ENCODE data around the gene MAPK10. TPM values are rescaled to one million over a fixed set of nuclear protein-coding genes. Genes with fewer than 3 reads are reported as not detected.

The MAPK10 gene
- total and polyA plus RNA-seq, 5 donors from 2014 or later: 0.72 TPM; not detected in 4

DNA sequence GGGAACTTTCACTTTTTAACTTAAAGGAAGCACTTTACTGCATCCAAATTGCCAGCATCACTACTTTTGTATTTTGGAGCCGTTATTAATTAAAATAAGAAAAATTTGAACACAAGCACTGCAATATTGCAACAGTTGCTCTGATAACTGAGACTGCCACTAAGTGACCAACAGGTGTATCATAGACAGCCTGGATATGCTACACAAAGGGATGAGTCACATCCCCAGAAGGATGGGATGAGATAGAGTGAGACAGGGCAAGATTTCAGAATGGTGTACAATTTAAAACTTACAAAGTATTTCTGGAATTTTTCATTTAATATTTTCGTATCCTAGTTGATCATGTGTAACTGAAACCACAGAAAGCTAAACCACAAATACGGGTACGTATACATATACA lies 204.1 kb downstream of the MAPK10 start:
- Histone ChIP-seq H3K27me3 (ENCODE audit: control insufficient read depth, insufficient read depth, low read length) (no peaks in the 10 kb centered on the region), H3K27ac (ENCODE audit: insufficient read depth, low read length, poor library complexity, severe bottlenecking) (no peak overlapping the region), H3K36me3 (ENCODE audit: control insufficient read depth, insufficient read depth, low read length) (no peaks in the 10 kb centered on the region), H3K4me1 (ENCODE audit: control insufficient read depth, insufficient read depth, low read length, poor library complexity, severe bottlenecking) (no peaks in the 10 kb centered on the region), H3K9me3 (ENCODE audit: control insufficient read depth in 2 of 2, low read length in 2 of 2) (no peaks in the 10 kb centered on the region), H3K4me3 (ENCODE audit: low read depth, low read length) (no peak overlapping the region)
- H3K4me1 Mint-ChIP-seq: no peaks in the 10 kb centered on the region
- H3K4me3 Mint-ChIP-seq: no peak overlapping the region
- DNase-seq: no peak
- H3K27me3 Mint-ChIP-seq: no peaks in the 10 kb centered on the region
- no peaks in the 10 kb centered on the region for H3K36me3 Mint-ChIP-seq
- H3K9me3 Mint-ChIP-seq: peaks cover 0 to 5% (median 0%) of the 10 kb centered on the region in 7 donors
- no peak for ATAC-seq (ENCODE audit: low read depth in 2 of 2)
- no peak overlapping the region for H3K27ac Mint-ChIP-seq

DNA sequence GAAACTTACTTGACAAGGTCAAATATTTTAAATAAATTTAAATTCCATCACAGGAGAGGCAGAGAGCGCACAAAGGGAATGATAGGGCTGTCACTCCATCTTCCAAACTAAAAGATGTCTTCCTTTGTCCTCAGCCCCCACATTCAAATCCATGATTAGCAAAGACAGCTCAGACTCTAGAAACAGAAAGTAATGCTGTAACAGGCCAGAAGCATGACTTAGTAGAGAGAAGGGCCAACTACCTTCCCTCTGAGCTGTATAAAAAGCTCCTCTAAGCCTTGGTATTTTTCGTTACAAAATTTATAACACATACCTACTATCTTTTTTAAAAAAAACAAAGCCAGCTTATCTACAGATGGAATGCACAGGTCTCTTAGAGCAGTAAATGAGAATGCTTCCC lies 207.4 kb downstream of the MAPK10 start:
- Mint-ChIP-seq H3K9me3 (peaks cover 0 to 5% (median 0%) of the 10 kb centered on the region in 7 donors), H3K27me3 (no peaks in the 10 kb centered on the region), H3K4me3 (no peak overlapping the region), H3K27ac (no peak overlapping the region), H3K4me1 (no peaks in the 10 kb centered on the region), H3K36me3 (no peaks in the 10 kb centered on the region)
- DNase-seq (no peak), ATAC-seq (ENCODE audit: low read depth in 2 of 2) (no peak)
- Histone ChIP-seq H3K27me3 (ENCODE audit: control insufficient read depth, insufficient read depth, low read length) (no peaks in the 10 kb centered on the region), H3K9me3 (ENCODE audit: control insufficient read depth in 2 of 2, low read length in 2 of 2) (no peaks in the 10 kb centered on the region), H3K4me3 (ENCODE audit: low read depth, low read length) (no peak overlapping the region), H3K27ac (ENCODE audit: insufficient read depth, low read length, poor library complexity, severe bottlenecking) (no peak overlapping the region), H3K36me3 (ENCODE audit: control insufficient read depth, insufficient read depth, low read length) (no peaks in the 10 kb centered on the region), H3K4me1 (ENCODE audit: control insufficient read depth, insufficient read depth, low read length, poor library complexity, severe bottlenecking) (no peaks in the 10 kb centered on the region)

DNA sequence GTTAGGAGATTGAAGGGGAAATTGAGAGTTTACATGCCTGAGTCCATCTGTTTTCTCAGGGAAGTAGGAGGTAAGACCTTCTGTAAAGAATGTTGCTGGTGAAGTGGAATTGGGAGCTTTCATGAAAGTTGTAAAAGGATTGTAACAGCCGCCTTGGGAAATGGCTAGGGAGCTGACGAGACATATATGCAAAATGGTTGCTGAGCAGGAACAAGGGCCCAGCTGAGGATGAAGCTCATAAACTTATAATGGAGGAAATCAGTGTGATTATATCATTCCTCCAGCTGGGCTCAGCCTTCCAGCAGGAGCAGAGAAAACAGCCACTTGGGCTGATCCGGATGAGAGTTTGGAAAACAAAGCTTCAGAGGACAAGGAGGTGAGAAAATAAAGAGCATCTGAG lies 208.7 kb downstream of the MAPK10 start:
- Histone ChIP-seq H3K36me3 (ENCODE audit: control insufficient read depth, insufficient read depth, low read length) (no peaks in the 10 kb centered on the region), H3K4me3 (ENCODE audit: low read depth, low read length) (no peak overlapping the region), H3K27me3 (ENCODE audit: control insufficient read depth, insufficient read depth, low read length) (no peaks in the 10 kb centered on the region), H3K4me1 (ENCODE audit: control insufficient read depth, insufficient read depth, low read length, poor library complexity, severe bottlenecking) (no peaks in the 10 kb centered on the region), H3K9me3 (ENCODE audit: control insufficient read depth in 2 of 2, low read length in 2 of 2) (no peaks in the 10 kb centered on the region), H3K27ac (ENCODE audit: insufficient read depth, low read length, poor library complexity, severe bottlenecking) (no peak overlapping the region)
- H3K4me1 Mint-ChIP-seq: no peaks in the 10 kb centered on the region
- peaks cover 0 to 5% (median 1%) of the 10 kb centered on the region in 7 donors for H3K9me3 Mint-ChIP-seq
- no peaks in the 10 kb centered on the region for H3K36me3 Mint-ChIP-seq
- H3K4me3 Mint-ChIP-seq: no peak overlapping the region
- no peaks in the 10 kb centered on the region for H3K27me3 Mint-ChIP-seq
- DNase-seq (no peak), ATAC-seq (ENCODE audit: low read depth in 2 of 2) (no peak)
- no peak overlapping the region for H3K27ac Mint-ChIP-seq

DNA sequence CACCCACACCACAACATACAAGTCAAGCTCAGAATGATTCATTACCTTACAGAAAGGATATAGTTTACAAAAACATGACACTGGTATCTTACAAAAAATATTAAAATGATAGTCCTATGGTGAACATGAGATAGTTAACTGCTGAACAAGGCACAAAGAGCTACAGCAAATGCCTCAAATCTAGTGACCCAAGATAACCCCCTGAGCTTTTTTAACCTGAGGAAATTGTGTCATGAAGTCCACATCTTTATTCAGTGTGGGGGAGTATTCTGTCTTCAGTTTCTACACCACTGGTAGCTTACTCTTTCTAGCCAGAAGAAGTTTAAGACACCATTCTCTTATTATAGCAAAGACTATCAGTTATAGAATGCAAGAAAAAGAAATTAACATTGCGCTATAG lies 218.7 kb downstream of the MAPK10 start:
- no peak for ATAC-seq (ENCODE audit: low read depth in 2 of 2)
- H3K4me1 Mint-ChIP-seq: no peaks in the 10 kb centered on the region
- Histone ChIP-seq H3K4me3 (ENCODE audit: low read depth, low read length) (no peak overlapping the region), H3K27me3 (ENCODE audit: control insufficient read depth, insufficient read depth, low read length) (no peaks in the 10 kb centered on the region), H3K27ac (ENCODE audit: insufficient read depth, low read length, poor library complexity, severe bottlenecking) (no peak overlapping the region), H3K36me3 (ENCODE audit: control insufficient read depth, insufficient read depth, low read length) (no peaks in the 10 kb centered on the region), H3K4me1 (ENCODE audit: control insufficient read depth, insufficient read depth, low read length, poor library complexity, severe bottlenecking) (no peaks in the 10 kb centered on the region), H3K9me3 (ENCODE audit: control insufficient read depth in 2 of 2, low read length in 2 of 2) (no peaks in the 10 kb centered on the region)
- no peaks in the 10 kb centered on the region for H3K27me3 Mint-ChIP-seq
- DNase-seq: no peak
- H3K36me3 Mint-ChIP-seq: no peaks in the 10 kb centered on the region
- H3K4me3 Mint-ChIP-seq: no peak overlapping the region
- no peak overlapping the region for H3K27ac Mint-ChIP-seq
- H3K9me3 Mint-ChIP-seq: peaks cover 0 to 7% (median 3%) of the 10 kb centered on the region in 7 donors

DNA sequence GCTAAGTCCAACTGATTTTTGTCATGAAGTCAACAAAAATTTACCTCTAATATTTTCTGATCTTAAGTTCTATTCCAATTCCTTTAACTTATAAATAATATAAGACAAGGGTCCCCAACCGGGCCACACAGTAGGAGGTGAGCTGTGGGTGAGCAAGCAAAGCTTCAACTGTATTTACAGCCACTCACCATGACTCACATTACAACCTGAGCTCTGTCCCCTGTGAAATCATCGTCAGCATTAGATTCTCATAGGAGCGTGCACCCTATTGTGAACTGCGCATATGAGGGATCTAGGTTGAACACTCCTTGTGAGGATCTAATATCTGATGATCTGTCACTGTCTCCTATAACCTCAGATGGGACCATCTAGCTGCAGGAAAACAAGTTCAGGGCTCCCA lies 227.4 kb downstream of the MAPK10 start:
- peaks cover 0 to 9% (median 2%) of the 10 kb centered on the region in 7 donors for H3K9me3 Mint-ChIP-seq
- no peaks in the 10 kb centered on the region for H3K27me3 Mint-ChIP-seq
- H3K4me3 Mint-ChIP-seq: no peak overlapping the region
- H3K27ac Mint-ChIP-seq: no peak overlapping the region
- no peaks in the 10 kb centered on the region for H3K36me3 Mint-ChIP-seq
- H3K4me1 Mint-ChIP-seq: no peaks in the 10 kb centered on the region
- Histone ChIP-seq H3K36me3 (ENCODE audit: control insufficient read depth, insufficient read depth, low read length) (no peaks in the 10 kb centered on the region), H3K27ac (ENCODE audit: insufficient read depth, low read length, poor library complexity, severe bottlenecking) (no peak overlapping the region), H3K4me1 (ENCODE audit: control insufficient read depth, insufficient read depth, low read length, poor library complexity, severe bottlenecking) (no peaks in the 10 kb centered on the region), H3K9me3 (ENCODE audit: control insufficient read depth in 2 of 2, low read length in 2 of 2) (no peaks in the 10 kb centered on the region), H3K27me3 (ENCODE audit: control insufficient read depth, insufficient read depth, low read length) (no peaks in the 10 kb centered on the region), H3K4me3 (ENCODE audit: low read depth, low read length) (no peak overlapping the region)
- DNase-seq: no peak
- ATAC-seq (ENCODE audit: low read depth in 2 of 2): no peak

DNA sequence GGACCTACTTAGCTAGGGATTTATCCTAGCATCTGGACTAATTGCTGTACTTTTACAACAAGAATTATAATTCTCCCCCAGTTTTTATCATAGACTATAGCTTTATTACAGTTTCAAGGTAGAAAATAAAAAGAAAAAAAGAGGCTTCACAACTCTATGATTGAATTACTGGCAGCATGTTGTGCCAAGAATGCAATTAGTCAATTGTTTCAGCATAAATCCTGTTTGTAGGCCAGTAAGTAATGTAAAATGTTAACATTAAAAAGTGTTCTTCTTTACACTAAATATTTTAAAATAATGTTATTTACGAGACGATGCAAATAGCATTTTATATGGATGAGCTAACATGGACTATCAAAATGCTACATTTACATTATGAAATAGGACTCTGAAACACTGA lies 228.4 kb downstream of the MAPK10 start:
- Mint-ChIP-seq H3K4me3 (no peak overlapping the region), H3K36me3 (no peaks in the 10 kb centered on the region), H3K27me3 (no peaks in the 10 kb centered on the region), H3K9me3 (peaks cover 0 to 11% (median 1%) of the 10 kb centered on the region in 7 donors), H3K4me1 (no peaks in the 10 kb centered on the region), H3K27ac (no peak overlapping the region)
- ATAC-seq (ENCODE audit: low read depth in 2 of 2): no peak
- Histone ChIP-seq H3K9me3 (ENCODE audit: control insufficient read depth in 2 of 2, low read length in 2 of 2) (no peaks in the 10 kb centered on the region), H3K4me1 (ENCODE audit: control insufficient read depth, insufficient read depth, low read length, poor library complexity, severe bottlenecking) (no peaks in the 10 kb centered on the region), H3K36me3 (ENCODE audit: control insufficient read depth, insufficient read depth, low read length) (no peaks in the 10 kb centered on the region), H3K27me3 (ENCODE audit: control insufficient read depth, insufficient read depth, low read length) (no peaks in the 10 kb centered on the region), H3K4me3 (ENCODE audit: low read depth, low read length) (no peak overlapping the region), H3K27ac (ENCODE audit: insufficient read depth, low read length, poor library complexity, severe bottlenecking) (no peak overlapping the region)
- no peak for DNase-seq

DNA sequence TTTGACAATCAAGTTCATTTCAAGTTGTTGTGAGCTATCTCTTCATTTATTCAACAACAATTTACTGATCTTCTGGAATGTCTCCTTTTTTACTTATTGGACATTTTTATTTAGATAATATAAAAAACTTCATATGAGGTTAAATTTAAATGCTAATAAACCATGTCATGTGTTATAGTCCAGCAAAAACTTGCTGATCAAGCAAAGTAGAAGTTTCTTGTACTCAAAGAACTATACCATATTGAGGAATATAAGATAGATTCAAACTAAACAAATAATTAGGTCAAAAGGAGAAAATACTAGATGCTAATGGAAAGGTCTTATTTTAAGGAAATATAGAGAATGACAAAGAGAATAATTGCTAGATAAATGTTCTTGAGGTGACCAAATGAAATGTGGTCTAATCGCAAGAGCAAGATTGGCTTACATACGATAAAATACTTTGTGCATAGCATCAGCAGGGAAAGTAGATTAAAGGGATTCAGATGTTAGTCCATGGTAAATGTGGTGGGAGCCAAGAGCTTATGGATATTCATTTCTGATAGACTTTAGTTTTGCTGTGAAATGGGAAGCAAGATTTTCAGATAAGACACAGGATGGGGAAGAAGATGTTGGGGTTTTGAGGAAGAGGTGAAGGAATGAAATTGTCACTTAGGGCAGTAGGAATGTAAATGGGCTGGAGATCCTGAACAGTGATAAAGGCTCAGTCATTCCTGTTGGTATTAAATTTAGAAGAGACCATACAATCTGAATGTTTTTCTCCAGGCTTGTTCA lies 229.5 kb downstream of the MAPK10 start:
- no peak for ATAC-seq (ENCODE audit: low read depth in 2 of 2)
- Mint-ChIP-seq H3K4me3 (no peak overlapping the region), H3K4me1 (no peaks in the 10 kb centered on the region), H3K27me3 (no peaks in the 10 kb centered on the region), H3K36me3 (no peaks in the 10 kb centered on the region), H3K27ac (no peak overlapping the region), H3K9me3 (peaks cover 0 to 12% (median 1%) of the 10 kb centered on the region in 7 donors)
- no peak overlapping the region for H3K27ac ChIP-seq (ENCODE audit: insufficient read depth, low read length, poor library complexity, severe bottlenecking)
- no peaks in the 10 kb centered on the region for H3K36me3 ChIP-seq (ENCODE audit: control insufficient read depth, insufficient read depth, low read length)
- H3K4me1 ChIP-seq (ENCODE audit: control insufficient read depth, insufficient read depth, low read length, poor library complexity, severe bottlenecking): no peaks in the 10 kb centered on the region
- DNase-seq: no peak
- H3K27me3 ChIP-seq (ENCODE audit: control insufficient read depth, insufficient read depth, low read length): no peaks in the 10 kb centered on the region
- H3K9me3 ChIP-seq (ENCODE audit: control insufficient read depth in 2 of 2, low read length in 2 of 2): no peaks in the 10 kb centered on the region
- no peak overlapping the region for H3K4me3 ChIP-seq (ENCODE audit: low read depth, low read length)

DNA sequence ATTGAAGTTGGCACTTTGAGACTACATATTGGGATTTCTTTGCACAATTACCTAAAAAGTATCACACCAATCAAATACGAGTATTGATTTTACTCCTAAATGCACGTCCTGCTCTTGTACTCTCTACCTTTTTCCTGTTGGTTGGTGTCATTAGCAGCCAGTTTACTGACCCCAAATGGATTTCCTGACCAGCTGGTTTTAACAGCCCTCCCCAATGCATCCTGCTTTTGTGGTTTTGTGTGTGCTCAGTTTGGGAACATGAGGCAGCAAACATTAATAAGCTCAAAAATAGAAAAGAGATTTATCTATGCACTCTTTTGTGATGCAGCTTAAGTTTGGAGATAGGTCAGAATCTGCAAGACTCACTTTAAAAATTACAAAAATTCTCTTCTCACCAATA lies 230.3 kb downstream of the MAPK10 start:
- H3K4me1 Mint-ChIP-seq: no peaks in the 10 kb centered on the region
- ATAC-seq (ENCODE audit: low read depth in 2 of 2): no peak

More for the DNA sequence above, 230.3 kb downstream of the MAPK10 start:
- Histone ChIP-seq H3K27ac (ENCODE audit: insufficient read depth, low read length, poor library complexity, severe bottlenecking) (no peak overlapping the region), H3K36me3 (ENCODE audit: control insufficient read depth, insufficient read depth, low read length) (no peaks in the 10 kb centered on the region), H3K27me3 (ENCODE audit: control insufficient read depth, insufficient read depth, low read length) (no peaks in the 10 kb centered on the region), H3K4me1 (ENCODE audit: control insufficient read depth, insufficient read depth, low read length, poor library complexity, severe bottlenecking) (no peaks in the 10 kb centered on the region), H3K4me3 (ENCODE audit: low read depth, low read length) (no peak overlapping the region), H3K9me3 (ENCODE audit: control insufficient read depth in 2 of 2, low read length in 2 of 2) (no peaks in the 10 kb centered on the region)
- H3K4me3 Mint-ChIP-seq: no peak overlapping the region
- no peaks in the 10 kb centered on the region for H3K36me3 Mint-ChIP-seq
- H3K27ac Mint-ChIP-seq: no peak overlapping the region
- H3K9me3 Mint-ChIP-seq: peaks cover 0 to 12% (median 1%) of the 10 kb centered on the region in 7 donors
- no peak for DNase-seq
- no peaks in the 10 kb centered on the region for H3K27me3 Mint-ChIP-seq
